Mesenchymal stem cell (in vitro differentiated cells and primary cell): ENCODE measurements around the gene DPY19L3.

ENCODE experiments used
- DNase-seq: peaks from one replicate; pipeline ENCODE4 v3.0.0-alpha.2; 2013
- H2AFZ ChIP-seq: one replicate; pipeline ENCODE4 v1.6.1; 2013; ENCODE audit warnings: low read depth, mild to moderate bottlenecking, control low read depth, inconsistent platforms, low read length, moderate library complexity
- H2AK5ac ChIP-seq: 2 replicates; pipeline ENCODE4 v1.6.1; 2013; ENCODE audit warnings: low read length, moderate library complexity, mild to moderate bottlenecking, inconsistent platforms; ENCODE audit not compliant: severe bottlenecking
- H2BK120ac ChIP-seq: one replicate; pipeline ENCODE4 v1.6.1; 2013; ENCODE audit warnings: low read depth, mild to moderate bottlenecking, inconsistent platforms, low read length, moderate library complexity
- H2BK12ac ChIP-seq, 2 experiments: one replicate each; pipeline ENCODE4 v1.6.1; 2013; ENCODE audit warnings: inconsistent platforms in 2 of 2, low read length in 2 of 2, mild to moderate bottlenecking in 2 of 2, moderate library complexity in 2 of 2, control low read depth in 1 of 2
- H2BK15ac ChIP-seq: one replicate; pipeline ENCODE4 v1.6.1; 2013; ENCODE audit warnings: mild to moderate bottlenecking, low read depth, inconsistent platforms; ENCODE audit not compliant: poor library complexity, severe bottlenecking
- H2BK5ac ChIP-seq: 2 replicates; pipeline ENCODE4 v1.6.1; 2013; ENCODE audit warnings: low read depth, mild to moderate bottlenecking, low read length, control low read depth, inconsistent platforms; ENCODE audit not compliant: poor library complexity, severe bottlenecking
- H3K14ac ChIP-seq, 2 experiments: one replicate each; pipeline ENCODE4 v1.6.1; 2013; ENCODE audit warnings: inconsistent platforms in 2 of 2, low read length in 2 of 2, control low read depth in 1 of 2, mild to moderate bottlenecking in 1 of 2, moderate library complexity in 1 of 2
- H3K18ac ChIP-seq, 2 experiments: one replicate each; pipeline ENCODE4 v1.6.1; 2013; ENCODE audit warnings: inconsistent platforms in 2 of 2, low read length in 2 of 2, control low read depth in 1 of 2, low read depth in 1 of 2, mild to moderate bottlenecking in 1 of 2
- H3K23ac ChIP-seq, 2 experiments: one replicate each; pipeline ENCODE4 v1.6.1; 2013; ENCODE audit warnings: inconsistent platforms in 2 of 2, low read length in 2 of 2, mild to moderate bottlenecking in 2 of 2, moderate library complexity in 2 of 2, control low read depth in 1 of 2
- H3K27ac ChIP-seq: 2 replicates; pipeline ENCODE4 v1.5.1; 2013; ENCODE audit warnings: mild to moderate bottlenecking, moderate library complexity, low read length, control low read depth, inconsistent platforms; ENCODE audit not compliant: poor library complexity, severe bottlenecking
- H3K27me3 ChIP-seq, 2 experiments: 2 replicates each; pipeline versions ENCODE4 v1.6.1 to v1.7.0; 2013; ENCODE audit warnings: low read length in 2 of 2, mild to moderate bottlenecking in 2 of 2, moderate library complexity in 2 of 2, control low read depth in 1 of 2, inconsistent platforms in 1 of 2; ENCODE audit not compliant: control insufficient read depth in 1 of 2, insufficient read depth in 1 of 2
- H3K36me3 ChIP-seq, 2 experiments: 2 replicates each; pipeline versions ENCODE4 v1.6.1 to v1.7.0; 2013; ENCODE audit warnings: low read length in 2 of 2, control low read depth in 1 of 2, inconsistent platforms in 1 of 2, low read depth in 1 of 2, mild to moderate bottlenecking in 1 of 2; ENCODE audit not compliant: insufficient read depth in 2 of 2, control insufficient read depth in 1 of 2
- H3K4ac ChIP-seq, 2 experiments: one replicate each; pipeline ENCODE4 v1.6.1; 2013; ENCODE audit warnings: inconsistent platforms in 2 of 2, low read length in 2 of 2, mild to moderate bottlenecking in 2 of 2, moderate library complexity in 2 of 2, control low read depth in 1 of 2, low read depth in 1 of 2
- H3K4me1 ChIP-seq: 2 replicates; pipeline ENCODE4 v1.6.1; 2013; ENCODE audit warnings: low read depth, low read length, control low read depth; ENCODE audit not compliant: control insufficient read depth, insufficient read depth
- H3K4me2 ChIP-seq: 2 replicates; pipeline ENCODE4 v1.6.1; 2013; ENCODE audit warnings: low read length, mild to moderate bottlenecking, inconsistent platforms; ENCODE audit not compliant: poor library complexity, severe bottlenecking
- H3K4me3 ChIP-seq, 2 experiments: 2 replicates each; pipeline versions ENCODE4 v1.5.1 to v1.7.0; 2013; ENCODE audit warnings: low read length in 2 of 2, mild to moderate bottlenecking in 2 of 2, control low read depth in 1 of 2, low read depth in 1 of 2; ENCODE audit not compliant: insufficient read depth in 1 of 2
- H3K79me1 ChIP-seq: replicated peaks from 2 replicates; pipeline ENCODE4 v1.6.1; 2013; ENCODE audit warnings: mild to moderate bottlenecking, control low read depth, low read length, inconsistent platforms; ENCODE audit not compliant: poor library complexity, severe bottlenecking
- H3K9ac ChIP-seq: 2 replicates; pipeline ENCODE4 v1.7.0; 2013; ENCODE audit warnings: mild to moderate bottlenecking, low read length, moderate library complexity
- H3K9me3 ChIP-seq: 2 replicates; pipeline ENCODE4 v1.7.0; 2013; ENCODE audit warnings: mild to moderate bottlenecking, low read length; ENCODE audit not compliant: control insufficient read depth
- H4K8ac ChIP-seq: one replicate; pipeline ENCODE4 v1.6.1; 2013; ENCODE audit warnings: inconsistent platforms, mild to moderate bottlenecking, low read length, moderate library complexity
- H4K91ac ChIP-seq: one replicate; pipeline ENCODE4 v1.6.1; 2013; ENCODE audit warnings: mild to moderate bottlenecking, low read length, inconsistent platforms
- WGBS: methylation state at CpG from one replicate; pipeline ENCODE4 v1.1.7; 2013; ENCODE audit warnings: mixed read lengths; 5-methylcytosine and 5-hydroxymethylcytosine counted together

DPY19L3 gene

GRCh38 chr19:32469795-32470194 is 64.2 kb downstream of the DPY19L3 start:
- Histone ChIP-seq H3K4me1 (no peaks in the 10 kb centered on the region), H3K36me3 (peaks cover 12 to 78% of the 10 kb centered on the region in 2 experiments), H2BK15ac (no peak overlapping the region), H4K8ac (no peak overlapping the region), H4K91ac (no peak overlapping the region), H3K27ac (no peak overlapping the region), H2BK5ac (no peak overlapping the region), H3K23ac (no peak overlapping the region), H2AK5ac (no peak overlapping the region), H2AFZ (no peak overlapping the region), H3K27me3 (no peaks in the 10 kb centered on the region), H3K14ac (no peak overlapping the region), H3K18ac (no peak overlapping the region), H3K9me3 (no peaks in the 10 kb centered on the region), H3K79me1 (peaks cover 3% of the 10 kb centered on the region), H3K9ac (no peak overlapping the region), H2BK120ac (no peak overlapping the region), H3K4me3 (no peak overlapping the region), H2BK12ac (no peak overlapping the region), H3K4ac (no peak overlapping the region), H3K4me2 (no peak overlapping the region)
- WGBS, result 95% methylated on average over 4 of the region's 5 CpGs
- DNase-seq, result no peak

GRCh38 chr19:32471095-32471494 is 65.5 kb downstream of the DPY19L3 start:
- Histone ChIP-seq H3K4me2 (no peak overlapping the region), H3K9ac (no peak overlapping the region), H2AK5ac (no peak overlapping the region), H3K27me3 (no peaks in the 10 kb centered on the region), H2AFZ (no peak overlapping the region), H2BK12ac (no peak overlapping the region), H3K4me3 (no peak overlapping the region), H3K9me3 (no peaks in the 10 kb centered on the region), H2BK15ac (no peak overlapping the region), H3K14ac (no peak overlapping the region), H3K27ac (no peak overlapping the region), H3K4ac (no peak overlapping the region), H3K4me1 (no peaks in the 10 kb centered on the region), H3K23ac (no peak overlapping the region), H2BK5ac (no peak overlapping the region), H4K91ac (no peak overlapping the region), H2BK120ac (no peak overlapping the region), H3K36me3 (peaks cover 14 to 79% of the 10 kb centered on the region in 2 experiments), H3K79me1 (peaks cover 2% of the 10 kb centered on the region), H3K18ac (no peak overlapping the region), H4K8ac (no peak overlapping the region)
- WGBS, result 94% methylated on average over 7 of the region's 7 CpGs
- no peak for DNase-seq

- 93% methylated on average over 3 of the region's 7 CpGs for WGBS
- Histone ChIP-seq H2BK15ac (no peak overlapping the region), H3K79me1 (no peaks in the 10 kb centered on the region), H2AFZ (no peak overlapping the region), H2BK120ac (no peak overlapping the region), H3K14ac (no peak overlapping the region), H3K23ac (no peak overlapping the region), H4K91ac (no peak overlapping the region), H4K8ac (no peak overlapping the region), H2BK5ac (no peak overlapping the region), H3K4me1 (no peaks in the 10 kb centered on the region), H3K9ac (no peak overlapping the region), H3K27me3 (no peaks in the 10 kb centered on the region), H2AK5ac (no peak overlapping the region), H3K27ac (no peak overlapping the region), H3K18ac (no peak overlapping the region), H3K36me3 (peaks cover 11 to 75% of the 10 kb centered on the region in 2 experiments), H3K9me3 (no peaks in the 10 kb centered on the region), H3K4ac (no peak overlapping the region), H3K4me2 (no peak overlapping the region), H2BK12ac (no peak overlapping the region), H3K4me3 (no peak overlapping the region)
- DNase-seq, result no peak
These were observed 66.2 kb downstream of the DPY19L3 start for GRCh38 chr19:32471811-32472210.

- H3K79me1 ChIP-seq, result no peaks in the 10 kb centered on the region
- no peak for DNase-seq
- no peak overlapping the region for H3K18ac ChIP-seq
- H2BK5ac ChIP-seq, result no peak overlapping the region
- H2AK5ac ChIP-seq, result no peak overlapping the region
- peaks cover 32 to 83% of the 10 kb centered on the region in 2 experiments for H3K36me3 ChIP-seq
- no peak overlapping the region for H3K4me2 ChIP-seq
- no peak overlapping the region for H4K91ac ChIP-seq
- H2AFZ ChIP-seq, result no peak overlapping the region
- H3K9me3 ChIP-seq, result no peaks in the 10 kb centered on the region
- WGBS, result 96% methylated on average over 8 of the region's 11 CpGs
- no peak overlapping the region for H3K23ac ChIP-seq
- no peak overlapping the region for H4K8ac ChIP-seq
- H2BK12ac ChIP-seq, result no peak overlapping the region
- H3K4ac ChIP-seq, result no peak overlapping the region
- no peaks in the 10 kb centered on the region for H3K4me1 ChIP-seq
- no peak overlapping the region for H3K27ac ChIP-seq
- no peak overlapping the region for H2BK120ac ChIP-seq
- H3K14ac ChIP-seq, result no peak overlapping the region
- no peaks in the 10 kb centered on the region for H3K27me3 ChIP-seq
- H3K9ac ChIP-seq, result no peak overlapping the region
- H3K4me3 ChIP-seq, result no peak overlapping the region
- H2BK15ac ChIP-seq, result no peak overlapping the region
These were observed 69.8 kb downstream of the DPY19L3 start for GRCh38 chr19:32475141-32476031.
